ENCODE data around the gene IL23A.

The IL23A gene

GRCh38 chr12:56324206-56324605, 14.5 kb upstream of the IL23A start:
- no peaks in the 10 kb centered on the region for H3K27me3 ChIP-seq (ENCODE audit: control insufficient read depth, insufficient read depth, low read length)
- no peak overlapping the region for H3K4me3 ChIP-seq (ENCODE audit: low read depth, low read length)
- no peak overlapping the region for H3K27ac ChIP-seq
- H3K4me1 ChIP-seq = no peaks in the 10 kb centered on the region
- peaks cover 8% of the 10 kb centered on the region for H3K79me2 ChIP-seq
- H3K36me3 ChIP-seq (ENCODE audit: control insufficient read depth, insufficient read depth, low read length) = no peaks in the 10 kb centered on the region
- no peaks in the 10 kb centered on the region for H3K9me3 ChIP-seq (ENCODE audit: control insufficient read depth, low read length)
- H3K9ac ChIP-seq = no peak overlapping the region
- TF ChIP-seq, protein P1, sequence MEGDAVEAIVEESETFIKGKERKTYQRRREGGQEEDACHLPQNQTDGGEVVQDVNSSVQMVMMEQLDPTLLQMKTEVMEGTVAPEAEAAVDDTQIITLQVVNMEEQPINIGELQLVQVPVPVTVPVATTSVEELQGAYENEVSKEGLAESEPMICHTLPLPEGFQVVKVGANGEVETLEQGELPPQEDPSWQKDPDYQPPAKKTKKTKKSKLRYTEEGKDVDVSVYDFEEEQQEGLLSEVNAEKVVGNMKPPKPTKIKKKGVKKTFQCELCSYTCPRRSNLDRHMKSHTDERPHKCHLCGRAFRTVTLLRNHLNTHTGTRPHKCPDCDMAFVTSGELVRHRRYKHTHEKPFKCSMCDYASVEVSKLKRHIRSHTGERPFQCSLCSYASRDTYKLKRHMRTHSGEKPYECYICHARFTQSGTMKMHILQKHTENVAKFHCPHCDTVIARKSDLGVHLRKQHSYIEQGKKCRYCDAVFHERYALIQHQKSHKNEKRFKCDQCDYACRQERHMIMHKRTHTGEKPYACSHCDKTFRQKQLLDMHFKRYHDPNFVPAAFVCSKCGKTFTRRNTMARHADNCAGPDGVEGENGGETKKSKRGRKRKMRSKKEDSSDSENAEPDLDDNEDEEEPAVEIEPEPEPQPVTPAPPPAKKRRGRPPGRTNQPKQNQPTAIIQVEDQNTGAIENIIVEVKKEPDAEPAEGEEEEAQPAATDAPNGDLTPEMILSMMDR (IDR thresholded peaks at IDR 0.05) = no peak
- H3K4me2 ChIP-seq (ENCODE audit: low read length) = no peak overlapping the region
- H2AFZ ChIP-seq = no peak overlapping the region

DNA sequence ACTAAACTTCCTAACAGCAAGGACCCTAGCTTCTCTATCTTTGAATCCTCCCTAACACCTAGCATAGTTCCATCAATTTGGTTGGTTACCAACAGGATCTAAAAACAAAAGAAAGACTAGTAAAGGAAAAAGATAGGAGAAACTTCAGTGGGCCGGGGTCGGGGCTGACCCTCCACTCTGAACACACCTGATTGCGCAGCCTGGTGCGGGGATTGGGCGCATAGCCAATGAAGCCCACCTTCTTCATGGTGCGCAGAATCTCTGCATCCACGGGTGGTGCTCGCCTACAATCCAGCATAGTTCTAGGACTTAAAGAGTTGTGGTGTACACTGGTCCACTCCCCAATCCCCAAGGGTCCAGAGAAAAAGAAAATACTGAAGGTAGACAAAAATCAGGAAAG, 12.6 kb upstream of the IL23A start:
- H3K9me3 ChIP-seq (ENCODE audit: control insufficient read depth, low read length) = no peaks in the 10 kb centered on the region
- no peaks in the 10 kb centered on the region for H3K27me3 ChIP-seq (ENCODE audit: control insufficient read depth, insufficient read depth, low read length)
- H2AFZ ChIP-seq = no peak overlapping the region
- H3K79me2 ChIP-seq = peaks cover 8% of the 10 kb centered on the region
- no peak overlapping the region for H3K4me3 ChIP-seq (ENCODE audit: low read depth, low read length)
- H3K27ac ChIP-seq = no peak overlapping the region
- H3K9ac ChIP-seq = no peak overlapping the region
- no peak overlapping the region for H3K4me2 ChIP-seq (ENCODE audit: low read length)
- TF ChIP-seq, protein P1 (IDR thresholded peaks at IDR 0.05) = no peak
- no peaks in the 10 kb centered on the region for H3K4me1 ChIP-seq
- H3K36me3 ChIP-seq (ENCODE audit: control insufficient read depth, insufficient read depth, low read length) = no peaks in the 10 kb centered on the region

GRCh38 chr12:56326533-56326932, 12.2 kb upstream of the IL23A start:
- Histone ChIP-seq H3K9ac (no peak overlapping the region), H3K27ac (no peak overlapping the region), H3K4me1 (no peaks in the 10 kb centered on the region), H3K4me3 (ENCODE audit: low read depth, low read length) (no peak overlapping the region), H2AFZ (no peak overlapping the region), H3K36me3 (ENCODE audit: control insufficient read depth, insufficient read depth, low read length) (no peaks in the 10 kb centered on the region), H3K9me3 (ENCODE audit: control insufficient read depth, low read length) (no peaks in the 10 kb centered on the region), H3K4me2 (ENCODE audit: low read length) (no peak overlapping the region), H3K79me2 (peaks cover 8% of the 10 kb centered on the region), H3K27me3 (ENCODE audit: control insufficient read depth, insufficient read depth, low read length) (no peaks in the 10 kb centered on the region)
- TF ChIP-seq, protein P1 (IDR thresholded peaks at IDR 0.05) = no peak

- no peak overlapping the region for H3K4me2 ChIP-seq (ENCODE audit: low read length)
- H3K27me3 ChIP-seq (ENCODE audit: control insufficient read depth, insufficient read depth, low read length) = no peaks in the 10 kb centered on the region
- no peaks in the 10 kb centered on the region for H3K36me3 ChIP-seq (ENCODE audit: control insufficient read depth, insufficient read depth, low read length)
- no peaks in the 10 kb centered on the region for H3K9me3 ChIP-seq (ENCODE audit: control insufficient read depth, low read length)
- no peak overlapping the region for H3K27ac ChIP-seq
- peaks cover 12% of the 10 kb centered on the region for H3K4me1 ChIP-seq
- no peak overlapping the region for H3K4me3 ChIP-seq (ENCODE audit: low read depth, low read length)
- H2AFZ ChIP-seq = no peak overlapping the region
- H3K9ac ChIP-seq = no peak overlapping the region
- TF ChIP-seq, protein P1 (IDR thresholded peaks at IDR 0.05) = no peak
- H3K79me2 ChIP-seq = peaks cover 12% of the 10 kb centered on the region
These were observed 7.7 kb upstream of the IL23A start for GRCh38 chr12:56330936-56331490.

- Histone ChIP-seq H3K4me3 (ENCODE audit: low read depth, low read length) (peak overlapping the region; percentile 77), H3K9me3 (ENCODE audit: control insufficient read depth, low read length) (no peaks in the 10 kb centered on the region), H2AFZ (peak overlapping the region; percentile 88), H3K36me3 (ENCODE audit: control insufficient read depth, insufficient read depth, low read length) (no peaks in the 10 kb centered on the region), H3K79me2 (peaks cover 4% of the 10 kb centered on the region), H3K4me1 (peaks cover 12% of the 10 kb centered on the region), H3K4me2 (ENCODE audit: low read length) (peak overlapping the region; percentile 82), H3K27me3 (ENCODE audit: control insufficient read depth, insufficient read depth, low read length) (no peaks in the 10 kb centered on the region), H3K27ac (peak overlapping the region; percentile 93), H3K9ac (no peak overlapping the region)
- TF ChIP-seq, protein P1 (IDR thresholded peaks at IDR 0.05) = no peak
These were observed 6.0 kb upstream of the IL23A start for GRCh38 chr12:56332512-56333196.
